HG03378 (cell line): Measurements from ENCODE around the gene KLC1.

Experiments
- ATAC-seq: cut with Tn5 transposase; IDR thresholded peaks from one replicate; pipeline ENCODE4 v1.9.1; 2021; ENCODE audit warnings: mild to moderate bottlenecking, moderate library complexity; ENCODE audit not compliant: unreplicated experiment

KLC1 gene

DNA sequence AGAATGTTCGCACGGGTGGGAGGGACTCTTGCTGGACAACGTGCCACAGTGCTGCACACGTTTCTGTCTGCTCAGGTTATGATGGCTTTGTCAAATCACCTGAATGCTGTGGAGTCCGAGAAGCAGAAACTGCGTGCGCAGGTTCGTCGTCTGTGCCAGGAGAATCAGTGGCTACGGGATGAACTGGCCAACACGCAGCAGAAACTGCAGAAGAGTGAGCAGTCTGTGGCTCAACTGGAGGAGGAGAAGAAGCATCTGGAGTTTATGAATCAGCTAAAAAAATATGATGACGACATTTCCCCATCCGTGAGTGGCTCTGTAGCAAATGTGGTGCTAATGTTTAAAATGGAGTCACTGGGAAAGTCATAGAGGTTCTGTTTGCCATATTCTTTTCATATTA is 28.5 kb downstream of the KLC1 start:
- ATAC-seq = no peak

DNA sequence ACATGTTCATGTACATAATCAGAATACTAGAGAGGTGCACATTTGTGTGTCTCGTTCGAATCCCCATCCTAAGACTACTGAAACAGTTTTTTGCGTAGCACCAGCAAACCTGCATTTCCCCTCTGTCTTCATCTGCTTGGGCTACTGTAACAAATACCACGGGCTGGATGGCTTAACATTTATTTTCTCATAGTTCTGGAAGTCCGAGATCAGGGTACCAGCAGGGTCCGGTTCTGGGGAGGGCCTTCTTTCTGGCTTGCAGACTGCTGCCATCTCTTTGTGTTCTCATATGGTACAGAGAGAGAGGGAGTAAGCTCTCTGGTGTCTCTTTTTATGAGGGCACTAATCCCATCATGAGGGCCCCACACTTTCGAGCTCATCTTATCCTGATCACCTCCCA is 30.6 kb downstream of the KLC1 start:
- ATAC-seq = no peak

DNA sequence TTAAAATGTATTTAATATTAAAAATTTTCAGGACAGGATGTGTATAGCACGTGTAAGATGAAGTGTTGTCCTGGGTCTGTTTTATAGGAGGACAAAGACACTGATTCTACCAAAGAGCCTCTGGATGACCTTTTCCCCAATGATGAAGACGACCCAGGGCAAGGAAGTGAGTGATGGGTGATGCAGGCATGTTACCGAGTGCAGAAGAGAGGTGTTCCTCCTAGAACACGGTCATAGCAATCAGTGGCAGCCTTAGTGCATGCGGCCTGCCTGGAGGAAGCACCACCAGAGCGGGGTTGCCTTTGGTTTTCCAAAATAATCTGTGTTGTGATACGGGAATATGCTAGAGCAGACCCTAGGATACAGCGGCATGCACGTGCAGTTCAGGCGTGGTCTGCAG is 33.0 kb downstream of the KLC1 start:
- ATAC-seq = no peak

DNA sequence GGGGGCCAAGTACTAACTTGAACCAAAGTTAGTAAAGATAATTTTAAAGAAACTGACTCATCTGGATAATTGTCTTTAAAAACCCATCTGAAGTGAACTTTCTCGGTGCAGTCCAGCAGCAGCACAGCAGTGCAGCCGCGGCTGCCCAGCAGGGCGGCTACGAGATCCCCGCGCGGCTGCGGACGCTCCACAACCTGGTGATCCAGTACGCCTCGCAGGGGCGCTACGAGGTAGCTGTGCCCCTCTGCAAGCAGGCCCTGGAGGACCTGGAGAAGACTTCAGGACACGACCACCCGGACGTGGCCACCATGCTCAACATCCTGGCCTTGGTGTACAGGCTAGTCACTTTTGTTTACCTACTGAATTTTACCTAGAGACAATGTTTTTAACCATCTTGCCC is 33.6 kb downstream of the KLC1 start:
- no peak for ATAC-seq

DNA sequence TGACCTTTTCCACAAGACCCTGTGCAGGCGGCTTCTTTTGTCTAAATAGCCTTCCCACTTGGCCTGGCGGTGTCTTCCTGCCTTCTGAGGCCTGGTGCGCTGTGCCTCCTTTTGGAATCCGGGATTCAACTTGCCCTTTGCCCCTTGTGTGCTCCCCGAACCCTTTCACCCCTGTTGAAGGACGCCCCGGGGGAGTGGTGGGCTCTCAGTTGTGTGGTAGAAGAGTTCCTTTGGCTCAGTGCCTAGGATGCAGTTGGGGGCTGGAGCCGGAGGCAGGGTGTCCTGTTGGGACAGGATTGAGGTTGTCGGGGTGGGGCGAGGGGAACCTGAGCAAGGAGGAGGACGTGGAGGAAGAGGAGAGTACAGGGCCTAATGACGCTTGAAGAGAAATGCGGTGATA is 34.5 kb downstream of the KLC1 start:
- no peak for ATAC-seq

DNA sequence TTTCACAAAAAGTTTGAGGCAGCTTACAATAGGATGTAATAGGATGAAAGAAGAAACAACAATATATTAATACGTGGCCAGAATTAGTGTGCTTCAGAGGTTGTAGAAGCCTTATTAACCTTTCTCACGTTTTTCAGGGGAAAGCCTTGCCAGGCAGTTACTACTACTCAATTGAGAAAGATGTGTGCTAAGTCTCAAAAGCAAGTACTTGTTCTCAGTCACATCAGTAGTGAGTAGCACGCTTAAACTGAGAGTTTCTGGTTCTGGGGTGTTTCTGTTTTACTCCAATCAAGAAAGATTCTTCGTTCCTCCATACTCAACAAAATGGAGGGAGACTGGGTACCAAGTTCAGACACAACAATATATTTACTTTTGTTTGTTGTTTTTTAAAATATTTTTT is 38.7 kb downstream of the KLC1 start:
- no peak for ATAC-seq

DNA sequence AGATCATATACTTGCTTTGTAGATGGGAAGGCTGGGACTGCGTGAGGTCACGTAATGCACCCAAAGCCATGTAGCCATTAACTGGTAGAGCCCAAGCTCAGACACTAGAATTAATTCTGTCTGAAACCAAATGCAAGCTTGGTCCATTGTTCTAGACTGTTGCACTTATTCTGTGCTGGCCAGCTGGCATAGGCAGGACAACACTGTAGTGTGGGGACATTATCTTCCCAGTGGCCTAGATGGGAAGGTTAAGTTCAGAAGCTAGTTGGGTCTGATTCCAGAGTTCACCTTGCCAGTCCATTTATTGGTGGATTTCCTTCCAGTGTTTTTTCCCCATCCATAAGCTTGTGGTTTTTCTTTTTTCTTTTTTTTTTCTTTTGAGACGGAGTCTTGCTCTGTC is 39.1 kb downstream of the KLC1 start:
- ATAC-seq = no peak

DNA sequence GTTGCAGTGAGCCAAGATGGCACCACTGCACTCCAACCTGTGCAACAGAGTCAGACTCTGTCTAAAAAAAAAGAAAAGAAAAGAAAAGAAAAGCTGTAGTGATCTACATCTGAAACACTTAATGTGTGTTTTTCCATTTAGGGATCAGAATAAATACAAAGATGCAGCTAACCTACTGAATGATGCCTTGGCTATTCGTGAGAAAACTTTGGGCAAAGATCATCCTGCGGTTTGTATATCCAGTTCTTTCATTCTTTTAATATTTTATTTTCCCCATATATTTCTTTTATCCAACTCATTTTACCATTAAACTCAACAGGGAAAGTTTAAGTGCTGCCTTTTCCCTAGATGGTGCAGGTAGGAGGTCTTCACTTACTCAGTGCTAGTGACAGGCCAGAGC is 40.4 kb downstream of the KLC1 start:
- ATAC-seq = no peak

DNA sequence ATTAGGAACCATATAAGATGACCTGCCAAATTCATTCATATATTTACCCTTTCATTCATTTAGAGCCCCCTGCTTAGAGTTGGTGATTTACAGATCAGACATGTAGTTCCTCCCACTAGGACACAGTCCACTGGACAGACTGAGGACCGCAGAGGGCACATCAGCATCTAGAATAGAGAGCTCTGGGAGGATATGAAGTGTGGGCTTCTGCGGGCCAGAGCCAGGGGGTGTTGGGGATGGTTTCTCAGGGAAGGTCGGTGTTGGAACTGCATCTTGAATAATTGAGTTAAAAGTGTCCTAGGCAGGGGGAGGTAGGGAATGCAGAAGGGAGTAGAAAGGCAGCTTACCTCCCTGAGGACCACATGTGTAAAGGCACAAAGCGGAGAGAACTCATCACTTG is 42.9 kb downstream of the KLC1 start:
- ATAC-seq = no peak

DNA sequence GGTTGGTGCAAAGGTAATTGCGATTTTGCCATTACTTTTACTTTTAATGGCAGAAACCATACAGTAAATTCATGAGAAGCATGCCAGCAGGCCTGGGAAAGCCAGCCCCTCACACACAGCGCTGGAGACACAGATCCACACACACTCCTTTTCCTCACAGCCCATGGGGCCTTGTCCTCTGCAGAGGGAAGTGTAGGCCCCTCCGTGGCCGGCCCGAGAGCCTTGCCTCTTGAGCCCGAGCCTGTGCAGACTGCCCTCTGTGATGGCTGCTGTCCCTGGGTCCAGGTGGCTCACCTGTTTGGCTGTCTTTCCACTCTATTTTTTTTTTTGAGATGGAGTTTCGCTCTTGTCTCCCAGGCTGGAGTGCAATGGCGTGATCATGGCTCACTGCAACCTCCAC is 46.9 kb downstream of the KLC1 start:
- no peak for ATAC-seq

DNA sequence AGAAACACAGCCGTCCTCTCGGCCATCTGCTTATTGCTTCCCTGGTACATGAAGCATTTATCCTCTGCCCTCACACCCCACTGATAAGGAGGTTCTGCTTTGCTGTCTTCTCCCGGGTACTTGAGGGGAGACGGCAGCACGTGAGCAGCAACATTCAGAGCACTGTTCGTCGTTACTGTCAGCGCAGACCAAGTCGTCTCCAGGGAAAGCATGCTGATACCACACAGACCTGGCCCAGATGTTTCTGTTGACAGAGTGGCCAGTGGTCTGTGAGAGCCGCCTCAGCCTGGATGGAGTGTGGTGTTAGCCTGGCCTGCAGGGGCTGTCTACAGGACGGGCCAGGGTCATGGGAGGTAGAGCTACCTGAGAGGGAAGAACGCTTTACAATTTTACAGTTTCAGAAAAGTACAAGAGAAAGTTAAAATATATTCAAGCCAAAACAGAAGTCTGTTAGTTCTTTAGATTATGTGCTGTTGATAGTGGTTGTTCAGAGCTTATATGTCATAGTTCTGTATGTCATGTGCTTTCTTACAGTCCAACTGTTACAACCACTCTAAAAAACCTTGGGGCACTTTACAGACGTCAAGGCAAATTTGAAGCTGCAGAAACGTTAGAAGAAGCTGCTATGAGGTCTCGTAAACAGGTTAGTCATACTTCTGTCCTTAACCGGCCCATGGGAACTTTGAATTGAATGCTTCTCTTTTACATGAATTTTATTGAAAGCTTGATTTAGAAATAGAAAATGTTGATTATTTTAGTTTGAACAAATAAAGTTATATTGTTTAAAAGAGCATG is 48.1 kb downstream of the KLC1 start:
- ATAC-seq = no peak

DNA sequence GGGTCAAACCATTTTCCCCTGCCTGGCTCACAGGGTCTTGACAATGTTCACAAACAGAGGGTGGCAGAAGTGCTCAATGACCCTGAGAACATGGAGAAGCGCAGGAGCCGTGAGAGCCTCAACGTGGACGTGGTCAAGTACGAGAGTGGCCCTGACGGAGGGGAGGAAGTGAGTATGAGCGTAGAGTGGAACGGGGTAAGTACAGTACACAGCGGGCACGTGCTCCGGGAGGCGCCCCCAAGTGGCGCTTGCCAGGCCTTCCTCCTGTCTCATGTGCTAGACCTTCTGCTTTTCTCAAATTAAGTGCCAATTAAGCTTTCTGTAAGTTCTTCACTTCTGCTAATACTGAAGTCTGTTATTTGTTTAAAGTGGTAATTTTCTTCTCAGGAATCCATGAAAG is 50.3 kb downstream of the KLC1 start:
- no peak for ATAC-seq

DNA sequence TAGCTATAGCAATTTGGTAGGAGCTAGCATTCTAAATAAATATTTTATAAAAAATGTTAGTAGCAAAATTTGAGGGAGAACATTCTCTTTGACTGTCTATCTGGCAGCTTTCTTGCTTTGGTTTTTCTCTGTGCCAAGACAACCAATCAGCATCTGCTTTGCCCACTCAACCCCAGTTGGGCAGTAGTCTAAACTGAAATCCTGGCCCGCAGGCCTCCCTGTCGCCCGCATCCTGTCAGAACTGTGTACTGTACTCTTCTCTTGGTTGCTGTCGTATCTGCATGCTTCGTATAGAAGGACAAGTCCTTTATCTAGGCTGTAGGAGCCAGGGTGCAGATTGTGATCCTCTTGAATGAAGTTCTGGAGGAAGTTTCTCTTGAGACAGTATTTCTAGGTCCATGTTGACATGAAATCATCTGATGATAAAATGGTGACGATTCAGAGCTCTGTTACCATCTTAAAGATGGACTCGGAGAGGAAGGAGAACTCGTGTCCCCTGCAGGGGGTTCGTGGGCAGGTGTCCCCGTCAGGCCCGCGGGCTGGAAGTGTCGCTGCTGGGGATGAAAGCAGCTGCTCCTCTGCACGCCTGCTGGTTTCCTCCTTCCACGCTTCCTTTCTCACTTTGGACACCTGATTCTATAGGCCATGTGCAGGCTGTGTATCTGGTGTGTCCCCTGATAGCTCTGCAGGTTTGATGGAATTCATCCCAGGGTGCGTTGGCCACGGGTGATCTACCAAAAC is 51.6 kb downstream of the KLC1 start:
- no peak for ATAC-seq

DNA sequence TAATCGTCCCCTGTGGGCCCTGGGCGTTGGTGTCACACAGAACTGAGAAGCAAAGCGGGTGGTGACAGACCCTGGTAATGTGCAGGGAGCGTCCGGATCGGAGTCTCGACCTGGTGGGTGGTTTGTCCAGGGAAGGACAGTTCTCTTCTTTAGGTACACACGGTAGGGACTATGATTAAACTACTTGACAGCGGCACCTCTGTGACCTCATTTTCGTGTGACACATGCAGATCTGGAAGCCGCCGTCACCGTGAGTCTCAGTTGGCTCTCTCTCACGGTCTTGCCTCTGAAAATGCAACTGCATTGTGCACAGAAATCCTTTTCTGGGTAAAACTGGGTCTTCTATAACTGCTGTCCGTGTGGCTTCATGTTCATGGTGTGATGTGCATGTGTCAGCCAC is 54.1 kb downstream of the KLC1 start:
- no peak for ATAC-seq

DNA sequence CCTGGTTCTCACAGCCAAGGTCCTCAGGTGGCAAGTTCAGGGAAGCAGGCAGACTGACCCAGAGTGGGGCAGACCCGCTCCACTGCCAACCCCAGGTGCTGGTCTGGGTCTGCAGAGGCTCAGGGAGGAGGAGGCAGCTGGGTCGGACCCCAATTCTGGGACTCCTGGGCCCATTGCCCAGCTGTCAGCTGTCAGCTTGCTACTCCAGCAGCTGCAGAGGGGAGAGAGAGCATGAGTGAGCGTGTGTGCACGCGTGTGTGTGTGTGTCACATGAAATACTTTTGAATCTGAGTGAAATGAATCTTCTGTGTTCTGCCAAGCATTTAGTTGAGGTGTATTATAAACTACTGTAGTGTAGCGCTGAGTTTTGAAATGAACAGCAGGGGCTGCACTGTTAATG is 55.5 kb downstream of the KLC1 start:
- ATAC-seq = no peak

DNA sequence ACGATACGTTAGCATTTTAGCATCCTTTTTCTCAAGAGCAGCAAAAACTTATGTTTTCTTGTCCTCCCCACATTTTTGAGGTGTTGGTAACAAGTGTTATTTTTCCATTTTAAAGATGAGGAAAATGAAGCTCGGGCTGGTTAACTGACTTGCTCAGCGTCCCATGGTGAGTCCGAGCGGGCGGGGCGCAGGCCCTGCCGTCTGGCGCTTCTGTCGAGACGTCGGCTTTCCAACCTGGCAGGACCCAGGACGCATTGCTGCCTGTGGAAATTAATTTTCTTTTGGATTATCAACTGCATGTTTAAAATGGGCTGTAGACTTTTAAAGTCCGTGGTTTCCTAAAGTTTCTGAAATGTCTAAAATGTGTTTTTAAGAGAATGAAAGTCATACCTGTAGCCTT is 55.9 kb downstream of the KLC1 start:
- no peak for ATAC-seq

DNA sequence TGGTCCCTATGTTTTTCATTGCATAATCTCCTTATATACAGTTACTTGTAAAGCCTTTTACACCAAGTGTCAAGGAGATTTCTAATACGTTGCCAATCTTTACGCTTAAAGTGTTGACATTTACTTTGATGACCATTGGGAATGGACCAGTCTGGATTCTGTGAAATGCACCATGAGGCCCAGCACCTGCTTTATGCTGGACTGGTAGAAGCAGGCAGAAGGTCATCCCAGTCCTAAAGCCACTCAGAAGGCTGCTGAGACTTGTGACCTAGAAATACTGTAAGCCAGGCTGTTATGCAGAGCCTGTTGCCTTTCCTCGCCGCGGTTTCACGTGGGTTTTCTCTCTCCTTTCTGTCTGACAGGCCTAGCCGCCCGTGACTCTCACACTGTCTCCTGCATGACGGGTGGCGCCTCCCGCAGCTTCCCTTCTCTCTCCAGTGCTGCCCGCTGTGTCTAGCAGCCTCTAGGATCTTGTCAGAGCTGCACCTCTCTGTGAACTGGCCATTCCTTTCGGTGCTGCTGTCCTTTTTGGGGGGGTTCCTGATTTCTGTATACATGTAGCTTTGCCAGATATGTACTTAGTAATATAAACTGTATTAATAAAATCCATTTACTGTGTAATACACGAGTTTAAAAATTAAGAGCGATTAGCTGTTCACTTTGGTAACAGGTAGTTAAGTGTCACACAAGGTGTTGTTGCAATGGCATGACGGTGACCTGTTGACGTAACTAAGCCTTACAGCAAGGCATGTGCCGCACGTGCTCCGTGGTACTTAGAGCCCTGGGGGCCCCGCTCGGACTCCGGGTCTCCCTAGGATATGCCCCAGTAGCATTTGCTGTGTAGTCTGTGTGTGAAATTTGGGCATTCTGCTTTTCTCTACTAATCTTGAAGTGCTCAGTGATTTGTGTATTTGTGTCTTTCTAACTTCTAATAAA is 56.5 kb downstream of the KLC1 start:
- ATAC-seq = no peak

DNA sequence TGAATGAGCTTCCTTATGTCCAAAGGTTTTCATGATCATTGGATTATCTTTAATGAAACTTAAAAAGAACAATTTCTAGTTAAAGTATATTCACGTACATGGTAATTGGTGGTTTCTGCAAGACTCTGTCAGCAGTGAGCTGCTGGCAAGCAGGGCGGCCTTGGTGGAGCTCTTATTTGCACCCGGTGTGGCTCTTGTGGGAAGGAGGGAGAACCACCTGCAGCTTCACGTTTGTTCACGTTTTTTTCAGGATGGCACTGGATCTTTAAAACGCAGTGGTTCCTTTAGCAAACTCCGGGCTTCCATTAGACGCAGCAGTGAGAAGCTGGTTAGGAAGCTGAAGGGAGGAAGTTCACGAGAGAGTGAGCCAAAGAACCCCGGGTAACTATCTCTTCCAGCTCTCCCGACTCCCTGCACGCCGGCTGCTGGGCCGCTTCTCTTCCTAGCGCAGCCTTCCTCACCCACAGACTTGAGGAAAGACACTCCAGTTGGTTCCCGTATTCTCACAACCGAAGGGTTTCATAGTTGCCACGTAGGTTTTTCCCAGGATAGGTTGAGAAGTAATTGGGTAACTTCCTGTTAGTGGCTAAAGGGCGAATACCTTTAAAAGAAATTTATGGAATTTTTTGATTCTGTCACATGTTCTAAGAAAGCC is 57.9 kb downstream of the KLC1 start:
- no peak for ATAC-seq

DNA sequence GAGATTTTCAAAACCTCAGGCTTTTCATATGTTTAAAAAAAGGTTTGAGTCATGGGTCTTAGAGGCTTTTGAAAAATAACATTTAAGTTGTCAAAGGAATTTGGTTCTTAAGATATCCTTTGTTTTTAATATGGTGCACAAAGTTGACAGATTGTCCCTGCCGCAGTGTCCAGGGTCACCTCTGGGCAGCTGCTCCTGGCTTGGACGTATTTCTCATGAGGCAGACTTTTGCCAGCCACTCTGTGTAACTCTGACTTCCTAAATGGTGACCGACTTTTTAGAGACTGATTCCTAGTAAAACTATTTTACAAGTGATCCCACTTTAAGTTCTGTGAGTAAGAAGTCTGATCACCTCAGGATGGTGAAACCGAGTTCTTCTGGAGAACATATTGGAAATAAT is 58.7 kb downstream of the KLC1 start:
- no peak for ATAC-seq

DNA sequence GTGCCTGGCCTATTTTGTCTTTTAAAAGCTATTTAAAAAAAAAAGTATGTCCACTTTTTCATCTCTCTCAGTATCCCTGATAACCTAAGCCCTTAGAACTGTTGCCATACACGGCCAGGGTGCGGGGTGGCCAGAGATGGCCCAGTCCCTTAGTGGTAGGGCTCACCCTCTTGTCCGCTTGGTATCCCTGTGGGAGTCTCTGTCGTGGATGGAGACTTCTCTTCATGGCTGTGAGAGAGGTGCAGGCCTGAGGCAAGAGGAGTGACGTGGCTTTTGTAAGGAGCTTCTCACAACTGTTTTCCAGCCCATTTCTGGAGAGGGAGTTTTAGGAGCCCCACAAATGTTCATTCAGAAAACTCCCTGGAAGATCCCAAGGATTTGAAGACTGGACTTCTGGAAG is 59.4 kb downstream of the KLC1 start:
- ATAC-seq = no peak
